Stimulated activated CD8-positive, alpha-beta memory T cell treated with anti-CD3 and anti-CD28 coated beads, Interleukin-15, amount 100 ng/mL, for 1 hour (primary cell): Measurements from ENCODE around the gene NBPF8.
"Not testable (repeated sequence)": the region's sequence is repeated elsewhere in the genome, so short reads cannot be mapped to it uniquely, and the experiment has no call there.

Source experiments
- DNase-seq: peaks from one replicate; pipeline ENCODE4 v3.0.0-alpha.2; 2020; ENCODE audit warnings: low read depth

Gene NBPF8, protein sequence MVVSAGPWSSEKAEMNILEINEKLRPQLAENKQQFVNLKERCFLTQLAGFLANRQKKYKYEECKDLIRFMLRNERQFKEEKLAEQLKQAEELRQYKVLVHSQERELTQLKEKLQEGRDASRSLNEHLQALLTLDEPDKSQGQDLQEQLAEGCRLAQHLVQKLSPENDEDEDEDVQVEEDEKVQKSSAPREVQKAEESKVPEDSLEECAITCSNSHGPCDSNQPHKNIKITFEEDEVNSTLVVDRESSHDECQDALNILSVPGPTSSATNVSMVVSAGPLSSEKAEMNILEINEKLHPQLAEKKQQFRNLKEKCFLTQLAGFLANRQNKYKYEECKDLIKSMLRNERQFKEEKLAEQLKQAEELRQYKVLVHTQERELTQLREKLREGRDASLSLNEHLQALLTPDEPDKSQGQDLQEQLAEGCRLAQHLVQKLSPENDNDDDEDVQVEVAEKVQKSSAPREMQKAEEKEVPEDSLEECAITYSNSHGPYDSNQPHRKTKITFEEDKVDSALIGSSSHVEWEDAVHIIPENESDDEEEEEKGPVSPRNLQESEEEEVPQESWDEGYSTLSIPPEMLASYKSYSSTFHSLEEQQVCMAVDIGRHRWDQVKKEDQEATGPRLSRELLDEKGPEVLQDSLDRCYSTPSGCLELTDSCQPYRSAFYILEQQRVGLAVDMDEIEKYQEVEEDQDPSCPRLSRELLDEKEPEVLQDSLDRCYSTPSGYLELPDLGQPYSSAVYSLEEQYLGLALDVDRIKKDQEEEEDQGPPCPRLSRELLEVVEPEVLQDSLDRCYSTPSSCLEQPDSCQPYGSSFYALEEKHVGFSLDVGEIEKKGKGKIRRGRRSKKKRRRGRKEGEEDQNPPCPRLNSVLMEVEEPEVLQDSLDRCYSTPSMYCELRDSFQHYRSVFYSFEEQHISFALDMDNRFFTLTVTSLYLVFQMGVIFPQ

GRCh38 chr1:120414911-120415480 lies at the start of gene NBPF8:
TSS of gene NBPF8 (plus strand) at chr1:120415035. CDS start at chr1:120436523, 21,488 bp downstream.
- peak; percentile 38 for DNase-seq

GRCh38 chr1:120367709-120368108 lies 47.1 kb upstream of the NBPF8 start:
- DNase-seq, result not testable (repeated sequence)

- not testable (repeated sequence) for DNase-seq
Measured at GRCh38 chr1:120386651-120387050, 28.2 kb upstream of the NBPF8 start.

GRCh38 chr1:120388597-120389126 lies 26.2 kb upstream of the NBPF8 start:
- DNase-seq, result not testable (repeated sequence)

GRCh38 chr1:120391365-120391764 lies 23.5 kb upstream of the NBPF8 start:
- not testable (repeated sequence) for DNase-seq

DNA sequence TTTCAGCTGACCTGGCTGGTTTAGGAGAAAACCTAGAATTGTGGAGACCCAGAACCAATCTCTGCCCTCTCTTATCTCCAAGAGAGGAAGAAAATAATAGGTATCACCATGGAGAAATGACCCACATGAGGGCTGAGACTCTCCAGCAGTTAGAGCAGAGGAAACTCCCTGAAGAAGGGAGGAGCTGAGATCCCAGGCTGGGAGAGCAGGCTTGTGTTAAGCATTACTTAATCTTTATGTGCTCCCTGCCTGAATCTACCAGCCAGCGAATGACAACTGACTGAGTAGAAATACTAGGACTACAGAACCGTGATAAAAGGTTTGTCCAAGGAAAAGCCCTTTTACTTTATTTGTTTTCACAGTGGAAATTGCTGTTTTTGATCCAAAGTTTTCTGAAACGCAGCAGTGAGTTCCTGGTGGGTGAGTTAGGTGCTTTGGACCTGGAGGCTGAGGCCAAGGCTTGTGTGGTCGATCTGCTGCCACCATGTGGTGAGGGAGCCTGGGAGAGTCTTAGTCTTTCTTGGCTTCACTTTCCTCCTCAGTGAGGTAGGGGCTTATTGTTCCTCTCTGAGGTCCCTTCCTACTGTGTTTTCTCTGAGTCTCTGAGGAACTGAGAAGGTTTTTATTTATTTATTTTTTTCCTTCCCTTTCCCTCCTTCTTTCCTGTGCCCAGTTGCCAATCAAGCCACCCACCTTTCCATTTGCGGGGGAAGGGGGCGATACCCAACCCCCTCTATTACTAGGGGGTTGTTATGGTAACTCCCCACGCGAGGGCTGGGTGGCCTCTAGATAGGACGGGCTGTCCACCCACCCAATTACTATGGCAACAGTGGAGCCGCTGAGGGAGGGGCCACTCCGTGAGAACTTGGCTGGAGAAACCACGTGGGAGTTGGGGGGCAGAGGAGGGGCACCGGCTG lies 21.3 kb upstream of the NBPF8 start:
- not testable (repeated sequence) for DNase-seq

DNA sequence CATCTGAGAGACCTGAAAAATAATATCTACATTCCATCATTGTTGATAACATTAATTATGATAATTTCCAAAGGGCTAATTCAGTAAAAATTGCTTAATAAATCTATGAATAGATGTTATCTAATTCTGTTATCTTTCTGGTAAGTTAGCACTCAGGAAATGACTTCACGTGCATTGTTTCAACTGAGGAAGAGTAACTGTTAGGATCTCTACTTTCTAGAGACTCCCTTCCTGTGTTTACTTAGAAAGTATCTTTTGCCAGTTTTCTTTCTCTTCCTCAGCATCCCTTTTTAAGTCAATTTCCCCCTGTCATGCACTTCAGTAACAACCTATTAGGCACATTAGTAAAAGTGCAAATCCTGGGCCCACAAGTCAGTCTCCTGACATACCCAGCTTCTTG lies 9.5 kb upstream of the NBPF8 start:
- DNase-seq, result not testable (repeated sequence)

DNA sequence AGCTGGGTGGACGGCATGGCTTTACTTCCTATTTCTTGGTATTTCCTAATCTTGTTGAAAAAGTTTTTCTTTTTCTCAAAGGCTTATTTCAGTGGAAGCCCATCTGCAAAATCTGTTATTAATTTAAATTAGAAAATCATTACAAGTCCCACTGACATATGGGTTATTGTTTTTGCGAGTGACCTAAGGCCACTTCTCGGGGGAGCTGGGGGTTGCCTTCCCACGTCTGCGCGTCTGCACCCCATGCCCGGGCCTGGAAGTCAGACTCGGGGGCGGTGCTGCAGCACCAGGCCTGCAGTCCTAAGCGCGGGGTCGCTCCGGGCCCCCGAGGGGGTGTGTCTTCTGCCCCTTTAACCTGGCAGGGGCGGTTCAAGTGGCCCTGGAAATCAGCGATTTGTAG lies 384 bp upstream of the NBPF8 start:
- not testable (repeated sequence) for DNase-seq

DNA sequence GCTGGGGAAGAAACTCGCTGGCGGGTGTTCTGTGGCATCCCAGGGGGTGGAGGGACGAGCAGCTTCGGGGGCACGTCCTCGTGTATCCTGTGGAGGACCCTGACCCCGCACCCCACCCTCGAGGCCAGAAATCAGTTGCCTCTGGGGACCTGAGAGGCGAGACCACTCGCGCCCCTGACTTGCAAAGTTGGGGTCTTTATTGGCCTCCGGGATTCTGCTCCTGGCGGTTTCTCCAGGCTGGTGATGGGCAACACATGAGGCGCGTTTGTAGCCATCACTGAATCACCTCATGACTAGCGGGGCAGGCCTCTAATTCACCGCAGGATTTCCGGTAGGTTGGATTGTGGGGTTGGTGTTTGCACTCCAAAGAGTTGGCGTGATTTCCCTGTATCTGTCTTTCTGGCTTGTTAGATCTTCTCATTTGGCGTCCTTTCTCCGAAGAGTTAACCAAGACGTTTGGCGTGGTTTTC lies 692 bp downstream of the NBPF8 start:
- not testable (repeated sequence) for DNase-seq

DNA sequence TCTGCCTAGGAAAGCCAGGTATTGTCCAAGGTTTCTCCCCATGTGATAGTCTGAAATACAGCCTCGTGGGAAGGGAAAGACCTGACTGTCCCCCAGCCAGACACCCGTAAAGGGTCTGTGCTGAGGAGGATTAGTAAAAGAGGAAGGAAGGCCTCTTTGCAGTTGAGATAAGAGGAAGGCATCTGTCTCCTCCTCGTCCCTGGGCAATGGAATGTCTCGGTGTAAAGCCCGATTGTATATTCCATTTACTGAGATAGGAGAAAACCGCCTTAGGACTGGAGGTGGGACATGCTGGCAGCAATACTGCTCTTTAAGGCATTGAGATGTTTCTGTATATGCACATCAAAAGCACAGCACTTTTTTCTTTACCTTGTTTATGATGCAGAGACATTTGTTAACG lies 10.2 kb downstream of the NBPF8 start:
- DNase-seq, result not testable (repeated sequence)

GRCh38 chr1:120431626-120432025 lies 16.8 kb downstream of the NBPF8 start:
- not testable (repeated sequence) for DNase-seq

DNA sequence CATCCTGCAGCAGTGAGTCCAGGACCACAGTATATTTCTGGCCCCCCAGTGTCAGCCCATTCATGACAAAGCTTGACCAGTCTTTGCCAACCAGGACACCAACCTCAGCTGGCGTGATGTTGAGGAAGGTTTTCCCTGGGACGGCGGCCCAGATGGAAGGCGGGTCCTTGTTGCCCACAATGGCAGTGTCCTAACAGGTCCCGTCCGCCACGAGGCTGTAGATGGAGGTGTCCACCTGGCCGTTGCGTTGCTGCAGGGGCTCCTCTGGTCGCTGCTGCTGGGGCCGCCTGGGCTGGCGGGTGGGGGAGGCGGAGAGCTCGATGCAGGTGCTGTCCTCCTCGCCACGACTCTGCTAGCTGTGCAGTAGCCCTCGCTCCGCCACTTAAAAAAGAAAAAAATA lies 19.0 kb downstream of the NBPF8 start:
- DNase-seq, result not testable (repeated sequence)

DNA sequence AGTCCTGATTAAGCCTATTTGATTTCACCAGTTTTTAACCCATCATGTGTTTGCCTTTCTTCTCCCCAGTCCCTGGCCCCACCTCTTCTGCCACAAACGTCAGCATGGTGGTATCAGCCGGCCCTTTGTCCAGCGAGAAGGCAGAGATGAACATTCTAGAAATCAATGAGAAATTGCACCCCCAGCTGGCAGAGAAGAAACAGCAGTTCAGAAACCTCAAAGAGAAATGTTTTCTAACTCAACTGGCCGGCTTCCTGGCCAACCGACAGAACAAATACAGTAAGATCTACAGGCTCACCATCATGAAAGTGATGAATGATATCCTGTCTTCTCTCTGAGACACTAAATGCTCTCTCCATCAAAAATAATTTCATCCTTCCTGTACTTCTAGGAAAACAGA lies 34.3 kb downstream of the NBPF8 start:
- DNase-seq, result not testable (repeated sequence)
